ENCODE data around the gene PSMB11. TPM values are rescaled to one million over a fixed set of nuclear protein-coding genes. Genes with fewer than 3 reads are reported as not detected.
A peak's percentile ranks its signal among the peaks of the same experiment; 100 is the strongest.

The PSMB11 gene
- total and polyA plus RNA-seq, 10 donors = 0.03 TPM; not detected in 9

GRCh38 chr14:23045419-23046357, 3.7 kb downstream of the PSMB11 start:
- peaks cover 0 to 29% (median 7%) of the 10 kb centered on the region in 6 donors for H3K4me1 ChIP-seq
- WGBS, 5 donors = 76 to 84% (median 79%) methylated on average over 13 of the region's 13 CpGs
- H3K27ac ChIP-seq = peak overlapping the region in 6 of 8 donors; percentile 22 to 66 (median 55)
- H3K36me3 ChIP-seq = no peaks in the 10 kb centered on the region
- TF ChIP-seq POLR2A (IDR thresholded peaks at IDR 0.05) (no peak), POLR2AphosphoS5 (IDR thresholded peaks at IDR 0.05) (peak in 2 of 3 donors; percentile 26 to 34)
- TF ChIP-seq, protein P1, sequence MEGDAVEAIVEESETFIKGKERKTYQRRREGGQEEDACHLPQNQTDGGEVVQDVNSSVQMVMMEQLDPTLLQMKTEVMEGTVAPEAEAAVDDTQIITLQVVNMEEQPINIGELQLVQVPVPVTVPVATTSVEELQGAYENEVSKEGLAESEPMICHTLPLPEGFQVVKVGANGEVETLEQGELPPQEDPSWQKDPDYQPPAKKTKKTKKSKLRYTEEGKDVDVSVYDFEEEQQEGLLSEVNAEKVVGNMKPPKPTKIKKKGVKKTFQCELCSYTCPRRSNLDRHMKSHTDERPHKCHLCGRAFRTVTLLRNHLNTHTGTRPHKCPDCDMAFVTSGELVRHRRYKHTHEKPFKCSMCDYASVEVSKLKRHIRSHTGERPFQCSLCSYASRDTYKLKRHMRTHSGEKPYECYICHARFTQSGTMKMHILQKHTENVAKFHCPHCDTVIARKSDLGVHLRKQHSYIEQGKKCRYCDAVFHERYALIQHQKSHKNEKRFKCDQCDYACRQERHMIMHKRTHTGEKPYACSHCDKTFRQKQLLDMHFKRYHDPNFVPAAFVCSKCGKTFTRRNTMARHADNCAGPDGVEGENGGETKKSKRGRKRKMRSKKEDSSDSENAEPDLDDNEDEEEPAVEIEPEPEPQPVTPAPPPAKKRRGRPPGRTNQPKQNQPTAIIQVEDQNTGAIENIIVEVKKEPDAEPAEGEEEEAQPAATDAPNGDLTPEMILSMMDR (IDR thresholded peaks at IDR 0.05 in 8 of 11, conservative IDR thresholded peaks at IDR 0.05 in 3 of 11) = no peak
- no peak overlapping the region for H3K4me3 ChIP-seq
- intact Hi-C loops (cut with DNase I; ENCODE audit: low total_unique reads) = no loop called here
- peak; percentile 46 for DNase-seq
- H3K27me3 ChIP-seq (replicated peaks in 1 of 7) = peaks cover 0 to 5% (median 0%) of the 10 kb centered on the region in 7 donors
- H3K9me3 ChIP-seq = no peaks in the 10 kb centered on the region

- intact Hi-C loops (cut with DNase I; ENCODE audit: low total_unique reads) = no loop called here
- DNase-seq = no peak
- H3K27ac ChIP-seq = peak overlapping the region in 7 of 8 donors; percentile 28 to 66 (median 61)
Observed at GRCh38 chr14:23047034-23047634, 5.1 kb downstream of the PSMB11 start.

DNA sequence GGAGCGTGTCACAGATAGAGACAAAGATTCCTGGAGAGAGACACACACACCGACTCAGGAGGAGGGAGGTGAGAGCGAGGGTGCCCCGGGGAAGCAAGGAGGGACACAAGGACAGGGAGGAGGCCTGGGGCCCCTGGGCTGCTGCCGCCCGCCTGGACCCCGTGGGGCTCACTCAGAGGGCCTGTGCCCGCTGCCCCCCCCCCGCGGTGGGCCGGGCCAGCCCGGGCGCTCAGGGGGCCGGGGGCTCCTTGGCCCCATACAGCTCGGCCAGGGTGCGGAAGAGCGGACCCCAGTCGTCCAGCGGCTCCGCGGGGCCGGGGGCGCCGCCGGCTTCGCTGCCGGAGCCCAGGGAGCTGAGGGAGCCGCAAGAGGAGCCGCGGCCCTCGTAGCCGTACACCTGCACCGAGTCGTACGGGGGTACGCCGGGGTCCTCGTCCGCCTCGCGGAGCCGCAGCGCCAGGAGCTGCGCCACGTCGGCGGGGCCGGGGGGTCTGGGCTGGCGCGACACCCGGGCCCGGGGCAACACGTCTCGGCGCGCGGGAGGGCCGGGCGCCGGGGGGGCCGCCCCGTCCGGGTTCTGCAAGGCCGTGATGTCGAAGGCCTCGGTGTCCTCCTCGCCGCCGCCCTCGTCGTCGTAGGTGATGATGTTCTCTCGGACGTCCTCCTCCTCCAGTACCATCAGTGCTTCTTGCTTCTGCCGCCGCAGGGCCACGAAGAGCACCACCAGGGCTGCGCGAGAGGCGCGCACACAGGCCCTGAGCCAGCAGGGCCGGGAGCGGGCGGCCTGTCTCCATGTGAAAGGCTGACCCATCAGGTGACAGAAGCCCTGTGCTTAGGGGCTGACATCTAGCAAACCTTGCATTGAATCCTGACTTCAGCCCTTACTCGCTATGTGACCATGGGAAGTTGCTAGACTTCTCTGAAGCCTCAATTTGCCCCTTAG, 6.0 kb downstream of the PSMB11 start:
- Histone ChIP-seq H3K36me3 (no peaks in the 10 kb centered on the region), H3K9me3 (no peaks in the 10 kb centered on the region), H3K27ac (peak overlapping the region in 7 of 8 donors; percentile 28 to 66 (median 61)), H3K4me1 (peaks cover 0 to 29% (median 7%) of the 10 kb centered on the region in 6 donors), H3K4me3 (no peak overlapping the region), H3K27me3 (replicated peaks in 1 of 7) (peaks cover 0 to 5% (median 0%) of the 10 kb centered on the region in 7 donors)
- no peak for DNase-seq
- TF ChIP-seq POLR2A (IDR thresholded peaks at IDR 0.05) (no peak), POLR2AphosphoS5 (IDR thresholded peaks at IDR 0.05) (peak in 1 of 3 donors; percentile 11)
- WGBS, 5 donors = 76 to 86% (median 78%) methylated on average over 35 to 85 of the region's 85 CpGs
- intact Hi-C loops (cut with DNase I; ENCODE audit: low total_unique reads) = no loop called here

More at GRCh38 chr14:23047034-23047634, 5.1 kb downstream of the PSMB11 start:
- Histone ChIP-seq H3K36me3 (no peaks in the 10 kb centered on the region), H3K9me3 (no peaks in the 10 kb centered on the region), H3K4me3 (no peak overlapping the region), H3K27me3 (replicated peaks in 1 of 7) (peaks cover 0 to 5% (median 0%) of the 10 kb centered on the region in 7 donors), H3K4me1 (peaks cover 0 to 29% (median 7%) of the 10 kb centered on the region in 6 donors)
- WGBS, 5 donors = 64 to 76% (median 68%) methylated on average over 6 of the region's 6 CpGs
- TF ChIP-seq POLR2A (IDR thresholded peaks at IDR 0.05) (no peak), POLR2AphosphoS5 (IDR thresholded peaks at IDR 0.05) (peak; percentile 47 to 83 (median 60))
- TF ChIP-seq, protein P1 (IDR thresholded peaks at IDR 0.05 in 8 of 11, conservative IDR thresholded peaks at IDR 0.05 in 3 of 11) = no peak

- no peak for DNase-seq
- 95 to 99% (median 96%) methylated on average over 6 to 9 of the region's 9 CpGs for WGBS, 5 donors
Observed at GRCh38 chr14:23049011-23049410, 7.0 kb downstream of the PSMB11 start.

More at GRCh38 chr14:23049011-23049410, 7.0 kb downstream of the PSMB11 start:
- intact Hi-C loops (cut with DNase I; ENCODE audit: low total_unique reads) = no loop called here
- Histone ChIP-seq H3K27ac (no peak overlapping the region), H3K4me3 (no peak overlapping the region), H3K4me1 (peaks cover 0 to 29% (median 7%) of the 10 kb centered on the region in 6 donors), H3K9me3 (no peaks in the 10 kb centered on the region), H3K36me3 (no peaks in the 10 kb centered on the region), H3K27me3 (replicated peaks in 1 of 7) (peaks cover 0 to 5% (median 0%) of the 10 kb centered on the region in 7 donors)
- TF ChIP-seq, protein P1 (IDR thresholded peaks at IDR 0.05 in 8 of 11, conservative IDR thresholded peaks at IDR 0.05 in 3 of 11) = no peak
- TF ChIP-seq POLR2A (IDR thresholded peaks at IDR 0.05) = no peak
- no peak for TF ChIP-seq POLR2AphosphoS5 (IDR thresholded peaks at IDR 0.05)

Measured in spleen (tissue), 11 donors.